BLaER1 treated with 17β-estradiol and CSF1 and Interleukin-3, amounts not matched to agents 10 nM and 100 nM (cell line): Measurements from ENCODE around the gene ANKFN1.

ENCODE experiments used
- H3K27ac ChIP-seq, 11 experiments: shearing (Covaris generic); formaldehyde crosslinking; 2 replicates each; pipeline ENCODE4 v1.8.1; 2022
- H3K27me3 ChIP-seq, 11 experiments: shearing (Covaris generic); formaldehyde crosslinking; 2 replicates each; pipeline ENCODE4 v1.8.1; 2022
- H3K36me3 ChIP-seq, 11 experiments: shearing (Covaris generic); formaldehyde crosslinking; 2 replicates each; pipeline ENCODE4 v1.8.1; 2022
- H3K4me1 ChIP-seq, 10 experiments: shearing (Covaris generic); formaldehyde crosslinking; 2 replicates each; pipeline ENCODE4 v1.8.1; 2022
- H3K4me2 ChIP-seq, 11 experiments: shearing (Covaris generic); formaldehyde crosslinking; 2 replicates each; pipeline ENCODE4 v1.8.1; 2022
- H3K4me3 ChIP-seq, 10 experiments: shearing (Covaris generic); formaldehyde crosslinking; 2 replicates each; pipeline ENCODE4 v1.8.1; 2022
- H3K9ac ChIP-seq, 11 experiments: shearing (Covaris generic); formaldehyde crosslinking; 2 replicates each; pipeline ENCODE4 v1.8.1; 2022
- H3K9me3 ChIP-seq, 11 experiments: shearing (Covaris generic); formaldehyde crosslinking; replicated peaks in 1 of 11; 2 replicates each; pipeline ENCODE4 v1.8.1; 2022
- H4K20me1 ChIP-seq, 11 experiments: shearing (Covaris generic); formaldehyde crosslinking; 2 replicates each; pipeline ENCODE4 v1.8.1; 2022
- Cebpa-rat ChIP-seq, 11 experiments: shearing (Covaris generic); IDR thresholded peaks; 2 replicates each; pipeline ENCODE4 v1.8.1; 2022

ANKFN1 gene

GRCh38 chr17:56425483-56425882, 272.2 kb downstream of the ANKFN1 start:
- Histone ChIP-seq H3K9me3 (no peaks in the 10 kb centered on the region), H3K4me1 (peaks cover 0 to 66% (median 42%) of the 10 kb centered on the region in 10 experiments; a peak in 14 of 20 replicates), H4K20me1 (no peaks in the 10 kb centered on the region), H3K4me2 (peak overlapping the region in 6 of 11 experiments; percentile 8 to 57 (median 36); a peak in 9 of 22 replicates), H3K27ac (no peak overlapping the region), H3K36me3 (no peaks in the 10 kb centered on the region), H3K9ac (no peak overlapping the region), H3K4me3 (no peak overlapping the region), H3K27me3 (no peaks in the 10 kb centered on the region)
- no peak for TF ChIP-seq Cebpa-rat (IDR thresholded peaks at IDR 0.05)

GRCh38 chr17:56426901-56427300, 273.6 kb downstream of the ANKFN1 start:
- Histone ChIP-seq H3K4me2 (peak overlapping the region in 5 of 11 experiments; percentile 8 to 57 (median 45); a peak in 9 of 22 replicates), H3K4me1 (peaks cover 0 to 76% (median 47%) of the 10 kb centered on the region in 10 experiments; a peak in 14 of 20 replicates), H4K20me1 (no peaks in the 10 kb centered on the region), H3K9ac (no peak overlapping the region), H3K9me3 (no peaks in the 10 kb centered on the region), H3K4me3 (no peak overlapping the region), H3K27me3 (no peaks in the 10 kb centered on the region), H3K36me3 (no peaks in the 10 kb centered on the region), H3K27ac (no peak overlapping the region; a peak in 1 of 22 replicates)
- no peak for TF ChIP-seq Cebpa-rat (IDR thresholded peaks at IDR 0.05)

GRCh38 chr17:56431736-56432135, 278.5 kb downstream of the ANKFN1 start:
- Histone ChIP-seq H3K4me3 (no peak overlapping the region), H3K27ac (no peak overlapping the region), H3K9ac (no peak overlapping the region), H3K4me2 (peak overlapping the region in 2 of 11 experiments; percentile 38 to 61; a peak in 2 of 22 replicates), H3K36me3 (no peaks in the 10 kb centered on the region), H3K27me3 (no peaks in the 10 kb centered on the region), H4K20me1 (no peaks in the 10 kb centered on the region), H3K9me3 (no peaks in the 10 kb centered on the region), H3K4me1 (peaks cover 0 to 48% (median 24%) of the 10 kb centered on the region in 10 experiments; a peak in 13 of 20 replicates)
- no peak for TF ChIP-seq Cebpa-rat (IDR thresholded peaks at IDR 0.05)

GRCh38 chr17:56432443-56432842, 279.2 kb downstream of the ANKFN1 start:
- TF ChIP-seq Cebpa-rat (IDR thresholded peaks at IDR 0.05) = no peak
- Histone ChIP-seq H3K4me2 (no peak overlapping the region), H3K9me3 (no peaks in the 10 kb centered on the region), H4K20me1 (no peaks in the 10 kb centered on the region), H3K9ac (no peak overlapping the region), H3K4me3 (no peak overlapping the region), H3K27ac (no peak overlapping the region), H3K36me3 (no peaks in the 10 kb centered on the region), H3K4me1 (peaks cover 0 to 41% (median 20%) of the 10 kb centered on the region in 10 experiments; a peak in 13 of 20 replicates), H3K27me3 (no peaks in the 10 kb centered on the region)

GRCh38 chr17:56434610-56435009, 281.3 kb downstream of the ANKFN1 start:
- peaks cover 0 to 33% (median 20%) of the 10 kb centered on the region in 10 experiments; a peak in 12 of 20 replicates for H3K4me1 ChIP-seq
- no peaks in the 10 kb centered on the region for H3K27me3 ChIP-seq
- no peak overlapping the region for H3K4me2 ChIP-seq
- no peaks in the 10 kb centered on the region for H3K9me3 ChIP-seq
- no peak overlapping the region for H3K27ac ChIP-seq
- no peak overlapping the region for H3K4me3 ChIP-seq
- no peaks in the 10 kb centered on the region for H4K20me1 ChIP-seq
- H3K36me3 ChIP-seq = no peaks in the 10 kb centered on the region
- no peak for TF ChIP-seq Cebpa-rat (IDR thresholded peaks at IDR 0.05)
- H3K9ac ChIP-seq = no peak overlapping the region

GRCh38 chr17:56436142-56436541, 282.9 kb downstream of the ANKFN1 start:
- no peak overlapping the region for H3K4me3 ChIP-seq
- peak in 2 of 11 experiments; percentile 21 to 83; a peak in 3 of 22 replicates for TF ChIP-seq Cebpa-rat (IDR thresholded peaks at IDR 0.05)

GRCh38 chr17:56440419-56440818, 287.1 kb downstream of the ANKFN1 start:
- H3K27ac ChIP-seq = no peak overlapping the region
- H3K4me3 ChIP-seq = no peak overlapping the region
- H3K36me3 ChIP-seq = no peaks in the 10 kb centered on the region
- no peak for TF ChIP-seq Cebpa-rat (IDR thresholded peaks at IDR 0.05)
- no peaks in the 10 kb centered on the region for H3K27me3 ChIP-seq
- peak overlapping the region in 1 of 11 experiments; percentile 25; a peak in 1 of 22 replicates for H3K9ac ChIP-seq
- H3K4me2 ChIP-seq = peak overlapping the region in 7 of 11 experiments; percentile 8 to 60 (median 41); a peak in 13 of 22 replicates
- peaks cover 0 to 34% (median 17%) of the 10 kb centered on the region in 10 experiments; a peak in 14 of 20 replicates for H3K4me1 ChIP-seq
- no peaks in the 10 kb centered on the region for H3K9me3 ChIP-seq
- no peaks in the 10 kb centered on the region for H4K20me1 ChIP-seq

More at GRCh38 chr17:56436142-56436541, 282.9 kb downstream of the ANKFN1 start:
- Histone ChIP-seq H3K9ac (no peak overlapping the region), H3K36me3 (no peaks in the 10 kb centered on the region), H3K27me3 (no peaks in the 10 kb centered on the region), H3K9me3 (no peaks in the 10 kb centered on the region), H3K27ac (no peak overlapping the region), H4K20me1 (no peaks in the 10 kb centered on the region), H3K4me1 (peaks cover 0 to 35% (median 18%) of the 10 kb centered on the region in 10 experiments; a peak in 14 of 20 replicates), H3K4me2 (no peak overlapping the region)

GRCh38 chr17:56441308-56441707, 288.0 kb downstream of the ANKFN1 start:
- no peak overlapping the region for H3K9ac ChIP-seq
- no peak overlapping the region for H3K4me3 ChIP-seq
- peak overlapping the region in 4 of 11 experiments; percentile 1 to 50 (median 20); a peak in 4 of 22 replicates for H3K4me2 ChIP-seq
- no peak for TF ChIP-seq Cebpa-rat (IDR thresholded peaks at IDR 0.05)
- H3K4me1 ChIP-seq = peaks cover 0 to 34% (median 17%) of the 10 kb centered on the region in 10 experiments; a peak in 14 of 20 replicates
- H3K27ac ChIP-seq = no peak overlapping the region
- no peaks in the 10 kb centered on the region for H3K27me3 ChIP-seq
- no peaks in the 10 kb centered on the region for H4K20me1 ChIP-seq
- no peaks in the 10 kb centered on the region for H3K36me3 ChIP-seq
- H3K9me3 ChIP-seq = no peaks in the 10 kb centered on the region

- H3K36me3 ChIP-seq = no peaks in the 10 kb centered on the region
- no peak for TF ChIP-seq Cebpa-rat (IDR thresholded peaks at IDR 0.05)
Measured at GRCh38 chr17:56445692-56446411, 292.6 kb downstream of the ANKFN1 start.

More at GRCh38 chr17:56445692-56446411, 292.6 kb downstream of the ANKFN1 start:
- Histone ChIP-seq H3K9me3 (no peaks in the 10 kb centered on the region), H3K4me3 (no peak overlapping the region), H3K27me3 (no peaks in the 10 kb centered on the region), H3K9ac (no peak overlapping the region), H3K27ac (no peak overlapping the region), H3K4me1 (peaks cover 0 to 8% (median 0%) of the 10 kb centered on the region in 10 experiments; a peak in 7 of 20 replicates), H4K20me1 (no peaks in the 10 kb centered on the region), H3K4me2 (no peak overlapping the region)
